ENCODE results near the gene VGF. TPM values are rescaled to one million over a fixed set of nuclear protein-coding genes. Genes with fewer than 3 reads are reported as not detected.

The VGF gene
- total RNA-seq, 1 donor from 2014 or later: 0.96 TPM

DNA sequence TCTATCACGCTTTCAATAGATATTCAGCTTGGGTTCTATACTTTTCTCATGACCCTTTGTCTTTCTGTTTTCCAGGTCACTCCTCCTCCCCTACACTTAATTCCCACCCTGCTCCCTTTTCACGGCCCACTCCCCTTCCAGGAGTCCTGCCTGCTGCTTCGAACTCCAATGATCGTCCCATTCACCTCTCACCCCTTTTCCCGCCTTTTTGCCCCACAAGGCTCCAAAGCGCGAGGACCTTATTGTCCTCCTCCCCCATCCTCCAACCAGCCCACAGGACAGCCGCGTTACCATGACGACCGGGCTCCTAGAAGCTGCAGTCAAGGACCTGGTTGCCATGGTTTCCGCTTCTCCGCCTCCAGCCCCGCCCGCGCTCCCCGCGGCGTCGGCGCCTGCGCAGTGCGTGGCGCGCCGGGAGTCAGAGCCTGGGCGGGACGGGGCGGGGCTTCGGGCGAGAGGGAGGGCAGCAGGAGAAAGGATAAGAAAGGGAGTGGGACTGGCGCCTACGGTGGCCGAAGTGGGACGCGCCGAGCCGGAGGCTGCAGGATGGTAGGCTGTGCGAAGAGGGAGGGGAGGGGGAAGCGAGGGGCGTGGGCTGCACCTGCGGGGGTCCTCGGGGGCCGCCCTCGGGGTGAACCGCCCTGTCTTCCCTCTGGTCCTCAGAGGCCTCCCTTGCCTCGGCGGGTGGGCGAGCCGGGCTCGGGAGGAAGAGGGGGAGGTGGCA lies 11.2 kb downstream of the VGF start, which contains the start of gene AP1S1:
Gene AP1S1 (plus strand): TSS at position 508 of the 724 bp plus-strand sequence. CDS start 39 bp downstream, at position 547.
- Mint-ChIP-seq H3K27me3 (peaks cover 13% of the 10 kb centered on the region), H3K27ac (peak within 1 kb of the TSS; percentile 86), H3K4me1 (ENCODE audit: low read depth) (peaks cover 10% of the 10 kb centered on the region), H3K36me3 (ENCODE audit: insufficient read depth) (peaks cover 4% of the 10 kb centered on the region), H3K9me3 (ENCODE audit: low read depth) (no peaks in the 10 kb centered on the region), H3K4me3 (ENCODE audit: low read depth) (peak within 1 kb of the TSS; percentile 81)
- TF ChIP-seq, protein P1, sequence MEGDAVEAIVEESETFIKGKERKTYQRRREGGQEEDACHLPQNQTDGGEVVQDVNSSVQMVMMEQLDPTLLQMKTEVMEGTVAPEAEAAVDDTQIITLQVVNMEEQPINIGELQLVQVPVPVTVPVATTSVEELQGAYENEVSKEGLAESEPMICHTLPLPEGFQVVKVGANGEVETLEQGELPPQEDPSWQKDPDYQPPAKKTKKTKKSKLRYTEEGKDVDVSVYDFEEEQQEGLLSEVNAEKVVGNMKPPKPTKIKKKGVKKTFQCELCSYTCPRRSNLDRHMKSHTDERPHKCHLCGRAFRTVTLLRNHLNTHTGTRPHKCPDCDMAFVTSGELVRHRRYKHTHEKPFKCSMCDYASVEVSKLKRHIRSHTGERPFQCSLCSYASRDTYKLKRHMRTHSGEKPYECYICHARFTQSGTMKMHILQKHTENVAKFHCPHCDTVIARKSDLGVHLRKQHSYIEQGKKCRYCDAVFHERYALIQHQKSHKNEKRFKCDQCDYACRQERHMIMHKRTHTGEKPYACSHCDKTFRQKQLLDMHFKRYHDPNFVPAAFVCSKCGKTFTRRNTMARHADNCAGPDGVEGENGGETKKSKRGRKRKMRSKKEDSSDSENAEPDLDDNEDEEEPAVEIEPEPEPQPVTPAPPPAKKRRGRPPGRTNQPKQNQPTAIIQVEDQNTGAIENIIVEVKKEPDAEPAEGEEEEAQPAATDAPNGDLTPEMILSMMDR (IDR thresholded peaks at IDR 0.05; ENCODE audit: unreplicated experiment): no peak
- peak; percentile 92 for DNase-seq (ENCODE audit: low spot score, unreplicated experiment)

DNA sequence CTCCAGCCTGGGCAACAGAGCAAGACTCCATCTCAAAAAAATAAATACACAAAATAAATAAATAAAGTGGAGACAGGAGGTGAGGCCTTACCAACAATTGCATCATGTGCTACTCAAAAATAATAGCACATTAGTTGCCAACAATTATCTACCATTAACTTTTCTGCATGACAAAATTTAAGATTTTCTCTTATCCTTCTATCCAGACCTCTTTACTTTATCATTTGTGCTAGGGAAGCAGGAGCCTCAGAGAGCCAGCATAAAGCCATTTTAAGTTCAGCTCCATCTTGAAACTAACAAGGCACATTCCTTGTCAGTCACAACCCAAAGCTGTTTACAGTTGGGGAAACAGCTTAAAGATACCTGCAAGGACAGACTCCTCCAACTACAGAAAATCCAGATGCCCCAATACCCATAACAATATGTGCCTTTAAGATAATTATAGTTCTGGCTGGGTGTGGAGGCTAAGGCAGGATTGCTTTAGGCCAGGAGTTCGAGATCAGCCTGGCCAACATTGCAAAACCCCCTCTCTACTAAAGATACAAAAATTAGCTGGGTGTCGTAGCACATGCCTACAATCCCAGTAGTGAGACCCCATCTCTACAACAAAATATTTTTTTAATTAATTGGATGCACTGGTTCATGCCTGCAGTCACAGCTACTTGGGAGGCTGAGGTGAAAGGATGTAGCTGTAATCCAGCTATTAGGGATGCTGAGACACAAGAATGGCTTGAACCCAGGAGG lies 13.3 kb downstream of the VGF start:
- TF ChIP-seq, protein P1 (IDR thresholded peaks at IDR 0.05; ENCODE audit: unreplicated experiment): no peak
- no peaks in the 10 kb centered on the region for H3K36me3 Mint-ChIP-seq (ENCODE audit: insufficient read depth)
- peaks cover 10% of the 10 kb centered on the region for H3K4me1 Mint-ChIP-seq (ENCODE audit: low read depth)

DNA sequence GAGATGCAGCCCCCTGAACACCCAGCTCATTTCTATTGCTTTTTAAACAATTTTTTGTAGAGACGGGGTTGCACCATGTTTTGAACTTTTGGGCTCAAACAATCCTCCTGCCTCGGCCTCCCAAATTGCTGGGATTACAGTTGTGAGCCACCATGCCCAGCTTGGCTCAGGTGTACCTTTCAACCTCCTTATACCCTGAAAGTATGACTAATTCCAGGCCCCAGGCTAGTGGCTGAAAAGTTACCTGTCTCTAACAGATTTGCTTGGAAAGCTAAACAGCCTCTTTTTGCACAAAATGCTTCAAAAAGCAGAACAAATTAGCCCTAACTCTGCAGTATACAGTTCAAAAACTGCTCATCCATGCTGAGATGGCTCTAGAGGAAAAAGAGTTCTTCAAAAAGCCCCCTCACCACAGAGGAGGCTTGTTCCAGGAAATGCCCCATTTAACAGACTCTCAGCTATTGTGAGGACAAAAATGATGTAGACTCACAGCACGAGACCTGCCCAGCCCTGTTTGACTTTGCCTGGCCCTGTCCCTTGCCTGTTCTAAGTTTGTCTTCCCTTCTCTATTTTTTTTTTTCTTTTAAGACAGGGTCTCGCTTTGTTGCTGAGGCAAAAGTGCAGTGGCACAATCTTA lies 24.5 kb downstream of the VGF start:
- Mint-ChIP-seq H3K4me1 (ENCODE audit: low read depth) (peaks cover 3% of the 10 kb centered on the region), H3K9me3 (ENCODE audit: low read depth) (no peaks in the 10 kb centered on the region), H3K36me3 (ENCODE audit: insufficient read depth) (no peaks in the 10 kb centered on the region), H3K27me3 (peaks cover 28% of the 10 kb centered on the region), H3K27ac (no peak overlapping the region), H3K4me3 (ENCODE audit: low read depth) (no peak overlapping the region)
- TF ChIP-seq, protein P1 (IDR thresholded peaks at IDR 0.05; ENCODE audit: unreplicated experiment): no peak
- DNase-seq (ENCODE audit: low spot score, unreplicated experiment): no peak

More for the DNA sequence above, 13.3 kb downstream of the VGF start:
- DNase-seq (ENCODE audit: low spot score, unreplicated experiment): no peak
- Mint-ChIP-seq H3K27ac (no peak overlapping the region), H3K9me3 (ENCODE audit: low read depth) (no peaks in the 10 kb centered on the region), H3K27me3 (peaks cover 17% of the 10 kb centered on the region), H3K4me3 (ENCODE audit: low read depth) (no peak overlapping the region)

DNA sequence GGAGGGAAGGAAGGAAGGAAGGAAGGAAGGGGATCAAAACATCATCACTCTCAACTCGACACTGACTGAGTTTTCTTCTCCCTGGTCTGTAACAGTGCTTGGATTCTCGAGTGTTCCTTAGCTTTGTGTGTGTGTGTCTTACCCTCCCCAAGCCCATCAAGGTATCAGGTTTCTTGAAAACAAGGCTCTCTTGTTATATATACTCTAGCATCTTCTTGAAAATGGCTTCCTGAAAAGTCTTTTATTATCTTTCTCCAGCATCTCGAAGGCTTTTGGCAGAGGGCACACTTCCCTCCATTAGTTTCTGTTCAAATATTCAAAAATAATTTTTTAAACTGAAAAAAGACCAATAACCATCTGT lies 25.1 kb downstream of the VGF start:
- Mint-ChIP-seq H3K4me1 (ENCODE audit: low read depth) (peaks cover 3% of the 10 kb centered on the region), H3K27me3 (peaks cover 28% of the 10 kb centered on the region), H3K27ac (peak overlapping the region; percentile 41), H3K9me3 (ENCODE audit: low read depth) (no peaks in the 10 kb centered on the region), H3K36me3 (ENCODE audit: insufficient read depth) (no peaks in the 10 kb centered on the region), H3K4me3 (ENCODE audit: low read depth) (no peak overlapping the region)
- TF ChIP-seq, protein P1 (IDR thresholded peaks at IDR 0.05; ENCODE audit: unreplicated experiment): no peak
- DNase-seq (ENCODE audit: low spot score, unreplicated experiment): no peak

DNA sequence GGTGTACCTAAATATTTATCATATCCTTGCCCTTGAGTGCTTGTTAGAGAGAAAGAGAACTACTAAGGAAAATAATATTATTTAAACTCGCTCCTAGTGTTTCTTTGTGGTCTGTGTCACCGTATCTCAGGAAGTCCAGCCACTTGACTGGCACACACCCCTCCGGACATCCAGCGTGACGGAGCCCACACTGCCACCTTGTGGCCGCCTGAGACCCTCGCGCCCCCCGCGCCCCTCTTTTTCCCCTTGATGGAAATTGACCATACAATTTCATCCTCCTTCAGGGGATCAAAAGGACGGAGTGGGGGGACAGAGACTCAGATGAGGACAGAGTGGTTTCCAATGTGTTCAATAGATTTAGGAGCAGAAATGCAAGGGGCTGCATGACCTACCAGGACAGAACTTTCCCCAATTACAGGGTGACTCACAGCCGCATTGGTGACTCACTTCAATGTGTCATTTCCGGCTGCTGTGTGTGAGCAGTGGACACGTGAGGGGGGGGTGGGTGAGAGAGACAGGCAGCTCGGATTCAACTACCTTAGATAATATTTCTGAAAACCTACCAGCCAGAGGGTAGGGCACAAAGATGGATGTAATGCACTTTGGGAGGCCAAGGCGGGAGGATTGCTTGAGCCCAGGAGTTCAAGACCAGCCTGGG lies 27.0 kb downstream of the VGF start:
- Mint-ChIP-seq H3K27me3 (peaks cover 39% of the 10 kb centered on the region), H3K4me3 (ENCODE audit: low read depth) (peak overlapping the region; percentile 63), H3K36me3 (ENCODE audit: insufficient read depth) (no peaks in the 10 kb centered on the region), H3K4me1 (ENCODE audit: low read depth) (peaks cover 1% of the 10 kb centered on the region), H3K9me3 (ENCODE audit: low read depth) (no peaks in the 10 kb centered on the region), H3K27ac (peak overlapping the region; percentile 94)
- TF ChIP-seq, protein P1 (IDR thresholded peaks at IDR 0.05; ENCODE audit: unreplicated experiment): peak; percentile 87
- DNase-seq (ENCODE audit: low spot score, unreplicated experiment): peak; percentile 32

All from progenitor cell of endocrine pancreas (in vitro differentiated cells).